ENCODE results near the gene PRICKLE4. TPM values are rescaled to one million over a fixed set of nuclear protein-coding genes. Genes with fewer than 3 reads are reported as not detected.

The PRICKLE4 gene
- total RNA-seq, 4 donors from 2014 or later = 10.4 to 17.9 (median 14.3) TPM

DNA sequence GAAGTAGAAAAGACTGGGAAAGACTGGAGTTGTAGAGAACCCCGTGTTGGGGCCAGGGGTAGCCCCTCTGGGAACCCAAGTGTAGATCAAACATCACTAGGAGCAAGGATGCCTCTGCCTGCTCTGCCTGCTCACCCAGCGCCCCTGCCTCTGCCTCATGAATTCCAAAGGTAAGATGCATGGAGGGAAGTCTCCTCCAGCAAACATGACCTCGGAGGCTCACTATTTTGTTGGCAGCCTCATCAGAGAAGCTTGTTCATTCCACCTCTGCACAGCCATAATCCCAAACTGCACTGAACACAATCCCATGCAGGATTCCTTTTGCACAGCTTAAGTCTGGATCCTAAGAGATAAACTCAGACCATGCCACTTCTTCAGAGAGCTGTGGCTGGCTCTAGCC lies 5.7 kb upstream of the PRICKLE4 start:
- H3K9me3 ChIP-seq = no peaks in the 10 kb centered on the region
- H3K27ac ChIP-seq = no peak overlapping the region
- H3K4me1 ChIP-seq = peaks cover 0 to 8% of the 10 kb centered on the region in 2 donors
- no peaks in the 10 kb centered on the region for H3K36me3 ChIP-seq
- no peaks in the 10 kb centered on the region for H3K27me3 ChIP-seq
- no peak overlapping the region for H3K4me3 ChIP-seq
- intact Hi-C loops (cut with DNase I; ENCODE audit: low total_unique reads) = no loop called here
- DNase-seq = no peak
- TF ChIP-seq POLR2A (IDR thresholded peaks at IDR 0.05) (no peak), CTCF (IDR thresholded peaks at IDR 0.05) (no peak)

DNA sequence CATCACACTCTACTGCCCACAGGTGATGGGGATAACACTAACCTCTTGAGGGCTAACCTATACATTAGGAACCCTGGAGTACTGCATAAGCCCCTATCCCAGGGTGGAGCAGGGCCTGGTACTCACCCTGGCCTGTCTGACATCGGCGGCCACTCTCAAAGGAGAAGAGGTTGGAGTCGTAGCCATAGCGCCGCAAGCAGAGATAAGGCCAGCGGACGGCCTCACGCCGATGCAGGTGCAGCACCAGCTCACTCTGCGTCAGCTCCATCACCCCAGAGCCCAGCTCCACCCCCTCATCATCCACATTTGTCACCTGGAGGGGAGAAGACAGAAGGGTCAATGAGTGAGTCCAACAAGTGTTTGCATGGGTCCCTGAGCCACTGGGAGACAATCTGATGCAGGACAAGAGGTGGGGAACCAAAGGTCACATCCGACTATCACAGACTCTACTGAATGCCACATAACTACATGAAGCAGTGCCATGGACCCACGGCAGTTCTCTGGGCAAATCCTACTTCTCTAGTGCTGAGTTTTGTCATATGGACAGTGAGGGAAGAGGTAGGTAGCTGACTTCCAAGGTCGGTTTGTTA lies 5.2 kb upstream of the PRICKLE4 start:
- intact Hi-C loops (cut with DNase I; ENCODE audit: low total_unique reads) = no loop called here
- no peaks in the 10 kb centered on the region for H3K36me3 ChIP-seq
- no peak overlapping the region for H3K27ac ChIP-seq
- peaks cover 0 to 8% of the 10 kb centered on the region in 2 donors for H3K4me1 ChIP-seq
- no peak overlapping the region for H3K4me3 ChIP-seq
- no peaks in the 10 kb centered on the region for H3K27me3 ChIP-seq
- H3K9me3 ChIP-seq = no peaks in the 10 kb centered on the region
- no peak for TF ChIP-seq CTCF (IDR thresholded peaks at IDR 0.05)
- DNase-seq = no peak

- Histone ChIP-seq H3K4me1 (peaks cover 0 to 12% of the 10 kb centered on the region in 2 donors), H3K27ac (no peak overlapping the region), H3K27me3 (no peaks in the 10 kb centered on the region), H3K4me3 (no peak overlapping the region), H3K9me3 (no peaks in the 10 kb centered on the region), H3K36me3 (no peaks in the 10 kb centered on the region)
- intact Hi-C loops (cut with DNase I; ENCODE audit: low total_unique reads) = no loop called here
- no peak for TF ChIP-seq POLR2A (IDR thresholded peaks at IDR 0.05)
- TF ChIP-seq CTCF (IDR thresholded peaks at IDR 0.05) = no peak
- DNase-seq = no peak
These were observed 2.9 kb upstream of the PRICKLE4 start for GRCh38 chr6:41777551-41778285.

DNA sequence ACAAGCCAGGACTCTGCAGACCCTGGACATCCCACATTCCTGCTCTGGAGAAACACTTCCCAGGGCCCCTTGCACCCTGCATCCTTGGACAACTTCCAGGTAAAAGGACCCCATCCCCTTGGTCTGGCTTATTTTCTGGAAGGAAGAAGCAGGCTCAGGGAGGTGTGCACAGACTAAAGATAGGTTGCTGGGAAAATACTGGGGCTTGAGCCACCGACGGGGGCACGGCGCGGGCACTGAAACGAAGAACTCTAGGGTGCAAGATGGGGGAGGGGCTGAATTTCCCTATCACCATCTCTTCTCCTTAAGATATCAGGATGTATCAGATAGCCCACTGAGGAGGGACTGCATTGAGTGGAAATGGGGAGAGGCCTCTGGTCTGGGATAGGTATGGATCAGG lies 1.7 kb upstream of the PRICKLE4 start:
- intact Hi-C loops (cut with DNase I; ENCODE audit: low total_unique reads) = no loop called here
- no peaks in the 10 kb centered on the region for H3K36me3 ChIP-seq
- peak overlapping the region; percentile 61 to 62 for H3K4me3 ChIP-seq
- no peak for TF ChIP-seq CTCF (IDR thresholded peaks at IDR 0.05)
- TF ChIP-seq POLR2A (IDR thresholded peaks at IDR 0.05) = no peak
- H3K27me3 ChIP-seq = no peaks in the 10 kb centered on the region
- H3K4me1 ChIP-seq = peaks cover 0 to 12% of the 10 kb centered on the region in 2 donors
- DNase-seq = no peak
- H3K27ac ChIP-seq = peak overlapping the region in 1 of 2 donors; percentile 63
- H3K9me3 ChIP-seq = no peaks in the 10 kb centered on the region

GRCh38 chr6:41779336-41779735 lies 1.2 kb upstream of the PRICKLE4 start:
- H3K27ac ChIP-seq = peak overlapping the region; percentile 63 to 91
- peak overlapping the region; percentile 61 to 62 for H3K4me3 ChIP-seq
- H3K36me3 ChIP-seq = no peaks in the 10 kb centered on the region
- TF ChIP-seq CTCF (IDR thresholded peaks at IDR 0.05) (no peak), POLR2A (IDR thresholded peaks at IDR 0.05) (no peak)
- peaks cover 0 to 12% of the 10 kb centered on the region in 2 donors for H3K4me1 ChIP-seq
- H3K9me3 ChIP-seq = no peaks in the 10 kb centered on the region
- no peaks in the 10 kb centered on the region for H3K27me3 ChIP-seq
- intact Hi-C loops (cut with DNase I; ENCODE audit: low total_unique reads) = no loop called here
- no peak for DNase-seq
